Fibroblast of mammary gland (primary cell): ENCODE data around the gene OLIG1.

Source experiments
- DNase-seq: peaks from one replicate; pipeline ENCODE4 v3.0.0-alpha.2; 2010; ENCODE audit warnings: low read depth
- H3K4me3 ChIP-seq: 2 replicates; pipeline ENCODE4 v1.5.1; 2011; ENCODE audit warnings: low read depth, mild to moderate bottlenecking, low read length, moderate library complexity; ENCODE audit not compliant: control insufficient read depth
- TF ChIP-seq, protein P1 (sequence below): conservative IDR thresholded peaks from 2 replicates; pipeline ENCODE4 v1.5.1; 2011; ENCODE audit warnings: low read depth, low read length, inconsistent platforms; ENCODE audit not compliant: control insufficient read depth, insufficient read depth

OLIG1 gene

DNA sequence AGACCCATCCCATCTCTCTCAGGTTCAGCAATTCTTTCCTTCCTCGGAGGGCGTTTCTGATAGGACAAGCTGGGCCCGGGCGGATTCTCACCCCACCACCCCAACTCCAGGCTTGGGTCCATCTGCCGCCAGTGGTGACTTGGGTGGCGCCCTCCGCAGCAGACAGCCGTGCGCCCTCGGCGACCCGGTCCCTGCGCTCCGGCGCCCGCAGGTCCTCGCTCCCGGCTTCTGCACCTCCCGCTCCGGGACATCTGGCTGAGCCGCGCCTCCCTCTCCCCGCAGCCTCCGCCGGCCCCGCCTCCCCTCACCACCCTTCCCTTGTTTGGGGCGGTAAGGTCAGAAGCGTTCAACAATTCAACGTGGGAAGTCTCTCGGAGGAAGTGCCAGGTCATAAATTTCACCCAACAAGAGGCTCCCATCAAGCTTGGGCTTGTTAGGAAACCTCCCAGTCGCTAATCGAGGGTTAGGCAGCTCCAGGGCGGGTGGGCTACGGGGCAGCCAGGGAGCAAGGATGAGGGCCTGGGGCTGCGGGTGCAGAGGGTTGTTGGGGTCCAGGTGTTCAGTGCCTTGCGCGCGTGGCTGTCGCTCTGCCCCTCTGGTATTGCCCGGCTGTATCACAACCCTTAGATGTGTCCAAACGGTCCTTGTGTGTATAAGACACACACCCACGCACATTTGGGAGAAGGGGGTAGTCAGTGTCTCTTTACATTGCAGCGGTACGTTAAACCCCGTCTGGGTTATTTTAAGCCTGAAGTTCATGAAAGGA is 39.8 kb downstream of the OLIG1 start:
- H3K4me3 ChIP-seq = no peak overlapping the region
- TF ChIP-seq, protein P1, sequence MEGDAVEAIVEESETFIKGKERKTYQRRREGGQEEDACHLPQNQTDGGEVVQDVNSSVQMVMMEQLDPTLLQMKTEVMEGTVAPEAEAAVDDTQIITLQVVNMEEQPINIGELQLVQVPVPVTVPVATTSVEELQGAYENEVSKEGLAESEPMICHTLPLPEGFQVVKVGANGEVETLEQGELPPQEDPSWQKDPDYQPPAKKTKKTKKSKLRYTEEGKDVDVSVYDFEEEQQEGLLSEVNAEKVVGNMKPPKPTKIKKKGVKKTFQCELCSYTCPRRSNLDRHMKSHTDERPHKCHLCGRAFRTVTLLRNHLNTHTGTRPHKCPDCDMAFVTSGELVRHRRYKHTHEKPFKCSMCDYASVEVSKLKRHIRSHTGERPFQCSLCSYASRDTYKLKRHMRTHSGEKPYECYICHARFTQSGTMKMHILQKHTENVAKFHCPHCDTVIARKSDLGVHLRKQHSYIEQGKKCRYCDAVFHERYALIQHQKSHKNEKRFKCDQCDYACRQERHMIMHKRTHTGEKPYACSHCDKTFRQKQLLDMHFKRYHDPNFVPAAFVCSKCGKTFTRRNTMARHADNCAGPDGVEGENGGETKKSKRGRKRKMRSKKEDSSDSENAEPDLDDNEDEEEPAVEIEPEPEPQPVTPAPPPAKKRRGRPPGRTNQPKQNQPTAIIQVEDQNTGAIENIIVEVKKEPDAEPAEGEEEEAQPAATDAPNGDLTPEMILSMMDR = no peak
- no peak for DNase-seq

DNA sequence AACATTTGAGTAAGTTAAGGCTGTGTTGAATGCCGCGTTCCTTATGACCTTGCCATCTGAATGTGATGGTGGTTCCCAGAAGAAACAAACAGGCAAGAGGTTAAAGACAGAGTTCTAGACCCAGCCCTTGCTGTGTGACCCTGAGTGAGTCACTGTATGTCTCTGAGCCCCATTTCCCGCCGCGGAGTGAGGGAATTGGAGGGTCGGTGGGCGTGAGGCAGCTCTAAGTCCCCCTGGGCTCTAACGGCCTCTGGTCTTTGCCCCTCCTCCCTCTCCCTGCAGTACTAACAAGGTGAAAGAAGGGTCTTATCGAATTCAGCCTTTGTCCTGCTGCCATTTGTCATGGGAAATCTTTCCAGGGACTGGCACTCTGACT is 40.4 kb downstream of the OLIG1 start:
- H3K4me3 ChIP-seq = no peak overlapping the region
- DNase-seq = no peak
- TF ChIP-seq, protein P1 = no peak

DNA sequence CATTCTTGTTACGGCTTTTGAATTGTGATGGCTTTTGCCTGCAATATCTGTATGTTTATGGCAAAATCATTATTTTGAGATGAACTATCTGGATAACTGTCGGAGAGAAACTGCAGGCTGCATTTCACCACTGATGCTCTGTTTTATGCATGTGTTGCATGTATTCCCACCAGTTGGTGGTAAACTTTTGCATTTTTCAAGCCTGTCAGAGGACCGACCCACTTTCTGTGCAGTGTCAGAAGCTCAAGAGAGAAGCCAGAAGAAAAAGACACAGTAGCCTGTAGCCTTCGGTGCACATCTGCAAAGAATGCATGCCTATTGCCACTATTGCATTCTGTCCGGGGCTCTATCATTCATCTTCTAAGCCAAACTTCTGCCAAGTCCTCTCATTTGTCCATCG is 41.6 kb downstream of the OLIG1 start:
- no peak overlapping the region for H3K4me3 ChIP-seq

DNA sequence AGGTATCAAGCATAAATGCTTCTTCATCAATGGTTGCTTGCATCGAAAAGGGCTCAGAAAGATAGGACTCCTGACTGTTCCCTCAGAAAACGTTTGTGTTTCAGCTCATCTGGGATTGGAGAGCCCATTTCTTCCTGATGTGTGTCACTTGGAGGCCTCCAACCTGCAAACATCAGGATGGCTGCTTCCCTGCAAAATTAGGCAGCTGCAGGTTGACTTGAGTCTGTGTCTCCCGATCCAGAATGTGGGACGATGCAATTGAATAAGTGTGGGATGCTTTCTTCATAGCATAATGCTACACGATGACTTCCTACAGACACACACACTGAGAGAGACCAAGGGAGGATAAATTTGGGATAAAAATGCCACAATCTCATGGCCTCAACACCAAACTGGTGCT is 42.2 kb downstream of the OLIG1 start:
- no peak overlapping the region for H3K4me3 ChIP-seq
- no peak for DNase-seq
- TF ChIP-seq, protein P1 = no peak

More for the DNA sequence above, 41.6 kb downstream of the OLIG1 start:
- TF ChIP-seq, protein P1 = no peak
- DNase-seq = no peak

DNA sequence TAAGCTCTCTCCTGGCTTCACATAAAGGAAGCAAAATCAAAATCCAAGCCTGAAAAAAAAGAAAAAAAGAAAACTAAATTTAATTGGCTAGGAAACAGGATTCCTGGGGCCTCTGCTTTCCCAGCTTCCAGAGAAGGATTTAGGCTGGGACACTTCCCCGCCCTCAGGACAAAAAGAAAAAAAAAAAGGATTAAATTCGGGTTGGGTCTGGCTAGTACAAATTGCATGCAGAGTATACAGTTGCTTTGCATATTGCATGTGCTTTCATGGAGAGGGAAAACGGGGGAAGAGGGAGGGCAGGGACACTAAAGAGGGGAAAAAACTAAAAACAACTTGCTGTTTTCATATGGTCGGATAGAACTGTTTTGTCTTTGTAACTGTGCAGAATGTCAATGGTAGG is 42.7 kb downstream of the OLIG1 start:
- no peak overlapping the region for H3K4me3 ChIP-seq
- TF ChIP-seq, protein P1 = no peak
- DNase-seq = no peak

DNA sequence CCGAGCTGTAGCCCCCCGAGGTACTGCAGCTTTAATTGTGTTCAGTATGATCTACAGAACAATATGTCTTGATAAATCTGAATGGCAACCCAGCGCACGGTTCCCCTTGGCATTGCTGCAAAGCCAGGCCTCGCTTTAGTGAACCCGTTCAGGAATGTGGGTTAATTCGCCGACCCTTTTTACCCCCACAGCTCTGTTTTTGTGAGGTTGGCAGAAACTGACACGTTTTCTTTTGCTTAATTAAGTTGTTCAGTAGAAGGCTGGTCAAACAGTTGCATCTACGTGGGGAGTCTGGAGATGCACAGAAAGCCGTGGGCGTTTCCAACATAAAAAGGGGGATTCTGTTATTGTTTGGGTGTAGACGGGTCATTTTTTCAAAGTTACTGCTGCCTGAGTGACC is 43.2 kb downstream of the OLIG1 start:
- TF ChIP-seq, protein P1 = no peak
- no peak overlapping the region for H3K4me3 ChIP-seq
- DNase-seq = no peak
